Subcutaneous adipose tissue (tissue), 4 donors: ENCODE measurements around the gene FAT2. TPM values are rescaled to one million over a fixed set of nuclear protein-coding genes. Genes with fewer than 3 reads are reported as not detected.

Experiments
- total RNA-seq, 4 donors: library from RNA; depleted of rRNA; stranded (reverse); fragments of >200 nt; gene quantifications; one replicate each; pipeline ENCODE4 v1.1.0, GENCODE V29; 2016
- TF ChIP-seq, protein P1 (sequence below): fragments of 450-650 bp; IDR thresholded peaks from one replicate; pipeline ENCODE4 v1.5.1; 2016; ENCODE audit warnings: low read depth, mild to moderate bottlenecking, control low read depth, antibody characterized with exemption, moderate library complexity

Gene FAT2
- total RNA-seq, 4 donors from 2014 or later = under 0.01 to 0.51 (median 0.20) TPM

DNA sequence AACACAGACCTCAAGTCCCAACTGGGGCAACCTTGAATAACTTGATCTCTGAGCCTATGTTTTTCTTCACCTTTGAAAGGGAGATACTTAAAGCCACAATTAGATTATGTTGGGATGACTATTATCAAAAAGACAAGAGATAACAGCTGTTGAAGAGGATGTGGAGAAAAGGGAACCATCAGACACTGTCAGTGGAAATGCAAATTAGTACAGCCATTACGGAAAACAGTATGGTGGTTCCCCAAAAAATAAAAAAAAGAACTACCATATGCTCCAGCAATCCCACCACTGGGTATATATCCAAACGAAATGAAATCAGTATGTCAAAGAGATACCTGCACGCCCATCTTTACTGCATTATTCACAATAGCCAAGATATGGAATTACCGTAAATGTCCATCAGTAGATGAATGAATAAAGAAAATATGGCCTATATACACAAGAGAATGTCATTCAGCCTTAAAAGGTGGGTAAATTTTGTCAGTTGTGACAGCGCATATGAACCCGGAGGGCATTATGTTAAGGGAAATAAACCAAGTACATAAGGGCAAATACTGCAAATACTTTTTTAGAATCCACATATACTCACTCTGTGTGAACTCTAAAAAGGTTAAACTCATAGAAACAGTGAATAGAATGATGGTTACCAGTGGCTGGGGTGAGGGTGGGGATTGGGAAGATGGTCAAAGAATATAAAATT lies 12.7 kb downstream of the FAT2 start:
- TF ChIP-seq, protein P1, sequence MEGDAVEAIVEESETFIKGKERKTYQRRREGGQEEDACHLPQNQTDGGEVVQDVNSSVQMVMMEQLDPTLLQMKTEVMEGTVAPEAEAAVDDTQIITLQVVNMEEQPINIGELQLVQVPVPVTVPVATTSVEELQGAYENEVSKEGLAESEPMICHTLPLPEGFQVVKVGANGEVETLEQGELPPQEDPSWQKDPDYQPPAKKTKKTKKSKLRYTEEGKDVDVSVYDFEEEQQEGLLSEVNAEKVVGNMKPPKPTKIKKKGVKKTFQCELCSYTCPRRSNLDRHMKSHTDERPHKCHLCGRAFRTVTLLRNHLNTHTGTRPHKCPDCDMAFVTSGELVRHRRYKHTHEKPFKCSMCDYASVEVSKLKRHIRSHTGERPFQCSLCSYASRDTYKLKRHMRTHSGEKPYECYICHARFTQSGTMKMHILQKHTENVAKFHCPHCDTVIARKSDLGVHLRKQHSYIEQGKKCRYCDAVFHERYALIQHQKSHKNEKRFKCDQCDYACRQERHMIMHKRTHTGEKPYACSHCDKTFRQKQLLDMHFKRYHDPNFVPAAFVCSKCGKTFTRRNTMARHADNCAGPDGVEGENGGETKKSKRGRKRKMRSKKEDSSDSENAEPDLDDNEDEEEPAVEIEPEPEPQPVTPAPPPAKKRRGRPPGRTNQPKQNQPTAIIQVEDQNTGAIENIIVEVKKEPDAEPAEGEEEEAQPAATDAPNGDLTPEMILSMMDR = no peak

- TF ChIP-seq, protein P1 = no peak
These were observed 13.6 kb downstream of the FAT2 start for GRCh38 chr5:151577566-151577965.

GRCh38 chr5:151574444-151574996 lies 16.6 kb downstream of the FAT2 start:
- TF ChIP-seq, protein P1 = no peak

GRCh38 chr5:151572657-151573368 lies 18.3 kb downstream of the FAT2 start:
- TF ChIP-seq, protein P1 = no peak

GRCh38 chr5:151571270-151572173 lies 19.6 kb downstream of the FAT2 start:
- TF ChIP-seq, protein P1 = no peak

GRCh38 chr5:151570512-151571269 lies 20.4 kb downstream of the FAT2 start:
- TF ChIP-seq, protein P1 = no peak
